IPS-11a (cell line): ENCODE results near the gene PRG3.

Experiments
- H3K4me3 ChIP-seq: one replicate; pipeline ENCODE4 v1.5.1; 2013; ENCODE audit warnings: low read depth, low read length, control low read depth

The PRG3 gene

DNA sequence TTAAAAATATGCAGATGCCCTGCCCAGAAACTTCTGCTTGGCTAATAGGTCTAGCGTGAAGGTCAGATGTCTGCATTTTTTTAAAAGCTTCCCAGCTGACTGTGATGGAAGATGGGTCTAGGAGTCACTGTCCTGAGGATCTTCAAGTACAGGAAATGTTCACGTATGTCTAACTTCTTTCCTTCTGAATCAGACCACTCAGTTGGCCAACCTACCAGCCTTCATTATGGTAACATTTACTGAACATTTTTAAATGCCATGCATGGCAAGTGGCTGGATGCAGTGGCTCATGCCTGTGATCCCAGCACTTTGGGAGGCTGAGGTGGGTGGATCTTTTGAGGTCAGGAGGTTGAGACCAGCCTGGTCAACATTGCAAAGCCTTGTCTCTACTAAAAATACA is 10.6 kb upstream of the PRG3 start:
- no peak overlapping the region for H3K4me3 ChIP-seq

DNA sequence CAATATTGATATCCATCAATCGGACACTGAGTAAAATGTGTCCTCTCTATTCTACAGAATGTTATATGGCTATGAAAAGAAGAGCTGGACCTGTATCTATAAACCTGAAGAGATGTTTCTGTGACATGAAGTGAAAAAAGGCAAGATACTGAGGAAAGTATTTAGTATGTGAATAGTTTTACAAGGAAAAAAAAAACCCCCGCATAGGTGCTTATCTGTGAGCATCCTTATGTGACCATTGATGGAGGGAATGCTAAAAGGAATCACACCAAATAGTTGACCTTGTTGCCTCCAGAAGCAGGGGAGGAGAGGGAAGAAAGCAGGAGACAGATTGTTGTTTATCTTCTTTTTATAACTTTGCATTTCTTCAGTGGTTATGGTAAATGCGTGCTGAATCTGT is 10.2 kb upstream of the PRG3 start:
- no peak overlapping the region for H3K4me3 ChIP-seq

DNA sequence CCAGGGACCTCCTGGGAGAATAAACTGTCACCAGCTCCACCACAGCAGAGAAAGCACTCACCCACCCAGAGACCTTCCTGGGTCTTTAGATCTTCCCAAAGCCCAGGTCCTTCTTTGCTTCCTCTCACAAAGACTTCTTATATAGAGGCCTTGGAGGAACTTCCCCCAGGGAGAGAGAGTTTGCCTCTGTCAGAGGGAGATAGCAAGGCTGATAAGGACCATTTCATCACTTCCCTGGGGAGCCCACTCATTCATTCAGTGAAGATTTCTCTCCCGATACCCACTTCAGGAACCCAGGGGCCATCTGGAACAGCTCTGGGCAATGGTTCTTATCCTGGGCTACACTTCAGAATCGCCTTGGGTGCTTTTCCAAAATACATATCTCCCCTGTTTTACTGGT is 9.6 kb upstream of the PRG3 start, which contains the start of gene PRG2:
Gene PRG2 (minus strand): TSS at position 116 of the 400 bp plus-strand sequence. CDS start 706 bp downstream, outside the sequence.
- no peak within 1 kb of the TSS for H3K4me3 ChIP-seq

DNA sequence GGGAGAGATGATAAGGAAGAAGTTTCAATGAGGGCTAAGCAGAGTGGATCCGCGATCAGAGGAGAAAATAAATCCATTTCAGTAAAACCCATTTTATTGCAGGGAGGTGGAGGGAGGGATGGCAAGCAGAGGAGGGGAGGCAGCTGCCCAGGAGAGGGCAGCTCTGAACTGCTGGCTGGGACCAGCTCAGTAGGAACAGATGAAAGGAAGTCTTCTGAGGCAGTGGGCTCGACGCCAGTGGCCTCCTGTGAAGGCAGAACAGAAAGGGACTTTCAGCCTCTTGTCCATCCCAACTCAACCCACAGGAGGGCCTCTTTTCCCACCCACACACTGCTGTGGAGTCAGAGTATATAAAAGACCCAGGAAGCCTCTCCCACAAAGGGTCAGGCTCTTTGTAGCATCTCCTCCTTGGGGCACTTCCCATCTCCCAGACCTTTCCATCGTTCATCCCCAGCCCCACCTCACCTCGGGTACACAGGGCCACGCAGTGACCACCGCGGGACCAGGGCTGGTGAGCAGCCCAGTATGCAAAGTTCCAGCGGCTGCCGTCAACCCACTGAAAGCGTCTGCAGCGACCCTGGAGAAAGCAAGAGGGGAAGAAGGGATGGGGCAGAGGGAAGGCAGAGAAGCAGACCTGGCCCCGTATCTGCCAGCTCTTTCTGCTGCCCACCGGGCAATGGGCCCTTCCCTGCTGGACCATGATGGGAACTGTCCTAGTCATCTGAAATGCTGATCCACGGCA is 6.5 kb upstream of the PRG3 start:
- H3K4me3 ChIP-seq: no peak overlapping the region

DNA sequence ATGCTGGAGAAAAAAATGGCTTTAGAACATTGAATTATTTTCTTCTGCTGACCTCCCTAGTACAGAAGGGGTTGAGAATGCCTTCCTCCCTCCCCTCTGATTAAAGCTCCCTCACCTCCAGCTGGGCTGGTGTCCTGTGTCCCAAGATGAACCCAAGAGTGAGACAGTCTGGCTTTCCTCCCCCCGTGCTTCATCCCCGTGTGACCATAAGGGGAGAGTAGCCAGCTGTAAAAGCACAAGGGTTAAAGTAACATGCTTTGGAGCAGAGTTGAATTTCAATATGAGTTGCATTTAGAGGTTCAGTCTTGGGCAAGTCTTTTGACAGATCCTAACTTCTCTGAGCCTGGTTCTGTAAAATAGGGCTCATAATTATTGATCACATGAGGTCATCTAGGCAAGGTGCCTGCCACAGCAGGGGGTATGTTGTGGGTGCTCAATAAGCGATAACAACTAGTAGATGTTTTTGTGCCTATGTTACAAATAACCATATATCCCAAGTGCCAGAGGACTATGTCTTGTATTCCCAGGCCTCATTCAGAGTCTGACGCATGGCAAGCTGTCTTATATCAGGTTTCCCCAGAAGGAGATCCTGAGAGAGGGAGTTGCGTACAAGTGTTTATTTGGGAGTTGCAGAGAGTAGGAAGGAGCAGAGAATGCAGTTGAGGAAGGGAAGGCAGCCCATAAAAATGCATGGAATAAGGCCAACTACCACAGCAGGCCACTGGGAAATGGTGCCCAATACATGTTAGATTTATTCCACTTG is 5.4 kb upstream of the PRG3 start:
- H3K4me3 ChIP-seq: no peak overlapping the region

DNA sequence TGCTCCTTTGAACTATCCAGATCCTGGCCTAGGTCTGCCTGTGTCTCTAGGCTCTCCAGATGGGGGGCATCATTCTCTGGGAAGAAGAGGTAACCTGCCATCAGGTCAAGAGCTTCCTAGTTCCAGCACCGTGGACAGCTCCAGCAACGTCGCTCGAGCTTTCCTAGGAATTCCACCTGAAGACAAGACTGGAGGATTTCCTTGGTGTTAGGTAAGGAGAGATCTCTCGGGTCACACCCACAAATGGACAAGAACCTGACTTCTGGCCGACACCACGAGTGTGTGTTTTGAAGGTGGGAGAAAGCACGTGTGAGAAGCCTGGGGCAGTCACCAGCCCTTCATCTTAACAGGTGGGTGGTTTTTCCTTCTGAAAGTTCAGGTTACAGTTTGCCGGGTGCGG is 1.2 kb downstream of the PRG3 start:
- no peak overlapping the region for H3K4me3 ChIP-seq

DNA sequence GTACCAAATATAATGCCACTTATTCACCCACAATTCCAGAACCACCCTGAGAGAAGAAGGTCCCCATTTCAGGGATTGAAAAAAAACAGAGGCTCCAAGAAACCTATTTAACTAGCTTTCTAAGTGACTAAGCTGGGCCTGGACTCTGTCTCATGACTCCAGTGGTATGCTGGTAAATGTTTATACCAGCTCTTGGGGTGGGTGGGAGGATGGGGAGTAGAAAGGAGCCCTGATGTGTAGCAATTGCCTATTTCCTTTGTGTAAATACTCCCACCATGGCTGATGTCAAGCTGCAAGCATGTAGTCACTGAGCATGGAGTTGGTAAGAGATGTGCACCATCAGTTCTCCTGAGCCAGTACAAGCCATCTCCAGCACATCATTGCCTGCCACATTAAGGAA is 2.8 kb downstream of the PRG3 start:
- H3K4me3 ChIP-seq: no peak overlapping the region

DNA sequence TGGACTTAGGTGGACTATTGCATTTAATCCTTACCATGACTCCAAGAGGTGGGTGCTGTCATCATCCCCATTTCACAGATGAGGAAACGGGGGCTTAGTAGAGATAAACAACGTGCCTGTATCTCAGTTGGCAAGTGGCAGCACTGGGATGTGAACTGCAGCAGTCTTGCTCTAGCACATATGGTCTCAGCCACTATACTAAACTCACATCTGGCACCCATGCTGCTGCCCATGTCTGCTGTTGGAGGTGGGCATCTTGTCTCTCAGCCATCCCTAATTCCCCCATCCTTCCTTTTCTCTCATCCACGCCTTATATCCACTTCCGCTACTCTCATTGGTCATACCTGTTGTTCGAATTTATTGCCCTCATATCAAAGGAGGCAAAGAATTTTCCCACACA is 3.8 kb downstream of the PRG3 start:
- H3K4me3 ChIP-seq: no peak overlapping the region

DNA sequence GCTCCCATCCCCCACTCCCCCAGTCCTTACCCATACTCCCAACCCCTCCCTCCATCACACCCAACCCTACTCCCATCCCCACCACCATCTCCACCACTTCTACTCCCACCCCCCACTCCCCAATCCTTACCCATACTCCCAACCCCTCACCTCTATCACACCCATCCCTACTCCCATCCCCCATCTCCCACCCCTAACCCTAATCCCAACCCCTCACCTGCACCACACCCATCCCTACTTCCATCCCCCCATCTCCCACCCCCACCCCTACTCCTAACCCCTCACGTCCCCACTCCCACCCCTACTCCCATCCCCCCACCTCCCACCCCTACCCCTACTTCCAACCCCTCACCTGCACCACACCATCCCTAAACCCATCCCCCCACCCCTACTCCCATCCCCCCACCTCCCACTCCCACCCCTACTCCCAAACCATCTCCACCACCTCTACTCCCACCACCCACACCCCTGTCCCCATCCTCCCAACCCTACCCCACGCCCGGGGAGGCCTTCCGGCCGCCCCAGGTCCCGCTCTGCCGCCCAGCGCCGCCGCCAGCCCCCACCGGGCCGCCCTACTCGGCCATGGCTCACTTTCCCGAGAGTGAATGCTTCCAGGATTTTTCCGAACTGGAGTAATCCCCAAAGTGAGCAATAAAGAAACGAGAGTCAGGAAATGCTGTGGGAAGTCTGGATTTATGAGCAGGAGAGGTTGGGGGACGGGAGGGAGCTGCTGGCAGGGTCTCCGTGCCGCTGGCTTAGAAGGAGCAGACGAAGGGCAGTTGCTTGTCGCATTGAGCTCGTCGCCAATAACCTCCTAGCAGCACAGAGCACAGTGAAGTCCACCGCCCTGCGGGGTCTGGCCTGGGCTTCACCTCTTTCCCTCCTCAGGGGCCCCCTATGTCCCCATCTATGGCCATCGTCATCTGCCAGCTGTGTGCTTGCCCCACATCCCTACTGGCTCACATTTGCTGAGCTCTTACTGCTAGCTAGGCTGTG is 4.6 kb downstream of the PRG3 start:
- H3K4me3 ChIP-seq: no peak overlapping the region

DNA sequence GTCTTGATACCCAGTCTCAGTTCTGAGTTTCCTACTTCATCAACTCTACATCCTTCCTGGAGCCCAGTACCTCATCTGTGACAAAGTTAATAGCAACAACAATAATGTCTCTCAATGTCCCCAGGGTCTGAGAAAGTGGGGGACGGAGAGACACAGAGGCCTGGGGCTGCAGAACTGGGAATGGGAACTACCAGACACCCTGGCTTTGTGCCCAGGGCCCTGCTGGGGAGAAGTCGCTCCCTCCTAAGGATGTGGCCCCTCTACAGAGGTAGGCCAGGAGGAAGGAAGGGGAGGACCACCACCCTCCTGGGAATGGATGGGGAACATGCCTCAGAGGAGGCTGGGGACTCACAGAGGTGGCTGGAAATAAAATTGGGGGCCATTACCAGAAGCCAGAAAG is 5.5 kb downstream of the PRG3 start:
- H3K4me3 ChIP-seq: no peak overlapping the region

DNA sequence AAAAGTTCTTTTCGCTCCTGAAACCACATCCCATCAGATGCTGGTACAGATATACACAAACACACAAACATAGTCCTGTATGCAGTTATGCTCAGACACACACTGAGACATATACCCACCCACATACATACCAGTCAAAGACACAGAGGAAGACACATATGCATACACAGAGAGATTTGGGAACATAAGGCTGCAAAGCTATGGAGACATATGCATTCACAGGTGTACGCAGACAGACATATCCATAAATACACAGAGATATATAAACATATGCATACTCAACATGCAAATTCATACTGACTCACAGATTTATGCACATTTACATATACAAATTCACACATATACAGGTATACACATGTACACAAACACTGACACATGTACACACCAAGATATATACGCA is 6.0 kb downstream of the PRG3 start:
- no peak overlapping the region for H3K4me3 ChIP-seq

DNA sequence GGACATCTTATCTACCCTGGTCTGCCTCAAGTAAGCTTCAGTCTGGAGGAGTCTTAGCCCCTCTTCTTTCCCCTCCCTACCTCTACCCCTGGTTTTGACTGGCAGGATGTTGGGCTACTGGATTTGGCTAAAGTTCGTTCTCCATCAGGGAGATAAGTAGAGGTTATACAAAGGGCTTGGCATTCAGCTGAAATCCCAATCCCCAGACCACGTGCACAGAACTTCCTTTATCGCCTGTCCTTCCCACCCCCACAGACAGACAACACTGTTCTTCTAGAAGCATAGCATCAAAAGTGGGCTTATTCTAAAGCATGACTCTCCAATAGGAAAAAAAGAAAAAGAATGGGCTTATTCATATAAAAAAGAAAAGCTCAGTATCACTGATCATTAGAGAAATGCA is 7.8 kb downstream of the PRG3 start:
- H3K4me3 ChIP-seq: no peak overlapping the region

DNA sequence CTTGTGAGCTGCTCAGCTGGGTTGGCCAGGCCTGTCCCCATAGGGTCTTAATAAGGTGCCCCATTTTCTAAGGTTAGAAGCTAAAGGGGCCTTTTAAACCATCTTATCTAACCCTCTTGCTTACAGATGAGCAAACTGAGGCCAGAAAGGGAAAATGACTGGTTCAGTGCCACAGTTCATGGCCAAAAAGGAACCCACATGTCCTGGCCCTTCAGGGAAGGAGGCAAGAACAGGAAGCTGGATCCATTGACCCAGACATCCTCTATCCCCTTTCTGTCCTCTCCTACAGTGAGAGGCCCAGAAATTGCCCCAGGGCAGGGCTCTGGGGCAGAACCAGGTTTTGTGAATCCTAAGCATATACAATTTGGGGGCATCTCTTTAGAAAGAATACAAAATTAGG is 10.0 kb downstream of the PRG3 start:
- H3K4me3 ChIP-seq: no peak overlapping the region

DNA sequence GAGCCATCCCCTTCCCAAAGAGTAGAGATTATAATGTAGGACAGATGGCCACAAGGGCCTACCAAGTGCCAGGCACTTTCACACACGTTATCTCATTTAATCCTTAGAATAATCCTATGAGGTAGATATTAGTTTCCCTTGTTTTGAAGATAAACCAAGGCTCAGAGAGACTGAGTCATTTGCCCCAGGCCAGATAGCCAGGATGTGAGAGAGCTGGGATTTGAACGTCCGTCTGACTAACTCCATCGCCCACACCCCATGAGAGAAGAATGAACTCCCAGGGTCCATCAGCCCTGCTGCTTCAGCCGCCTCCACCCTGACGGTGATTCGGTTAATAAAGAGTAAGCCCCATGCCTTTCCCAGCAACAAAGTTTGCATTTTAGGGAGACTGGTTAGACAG is 10.7 kb downstream of the PRG3 start:
- no peak overlapping the region for H3K4me3 ChIP-seq

DNA sequence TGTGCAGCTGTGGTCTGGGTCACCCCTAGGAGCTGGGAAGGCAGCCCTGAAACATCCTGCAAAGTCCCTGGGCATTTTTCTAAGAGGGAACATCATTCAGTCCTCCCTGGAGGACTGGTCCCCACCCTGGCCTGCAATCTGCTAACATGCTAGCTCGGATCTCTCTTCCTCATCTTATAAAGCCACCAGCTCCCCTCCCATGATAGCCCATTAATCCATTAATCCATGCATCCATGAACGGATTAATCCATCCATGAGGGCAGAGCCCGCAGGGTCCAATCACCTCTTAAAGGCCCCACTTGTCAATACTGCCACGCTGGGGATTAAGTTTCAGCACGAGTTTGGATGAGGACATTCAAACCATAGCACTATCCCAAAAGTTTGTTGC is 12.1 kb downstream of the PRG3 start:
- H3K4me3 ChIP-seq: no peak overlapping the region

DNA sequence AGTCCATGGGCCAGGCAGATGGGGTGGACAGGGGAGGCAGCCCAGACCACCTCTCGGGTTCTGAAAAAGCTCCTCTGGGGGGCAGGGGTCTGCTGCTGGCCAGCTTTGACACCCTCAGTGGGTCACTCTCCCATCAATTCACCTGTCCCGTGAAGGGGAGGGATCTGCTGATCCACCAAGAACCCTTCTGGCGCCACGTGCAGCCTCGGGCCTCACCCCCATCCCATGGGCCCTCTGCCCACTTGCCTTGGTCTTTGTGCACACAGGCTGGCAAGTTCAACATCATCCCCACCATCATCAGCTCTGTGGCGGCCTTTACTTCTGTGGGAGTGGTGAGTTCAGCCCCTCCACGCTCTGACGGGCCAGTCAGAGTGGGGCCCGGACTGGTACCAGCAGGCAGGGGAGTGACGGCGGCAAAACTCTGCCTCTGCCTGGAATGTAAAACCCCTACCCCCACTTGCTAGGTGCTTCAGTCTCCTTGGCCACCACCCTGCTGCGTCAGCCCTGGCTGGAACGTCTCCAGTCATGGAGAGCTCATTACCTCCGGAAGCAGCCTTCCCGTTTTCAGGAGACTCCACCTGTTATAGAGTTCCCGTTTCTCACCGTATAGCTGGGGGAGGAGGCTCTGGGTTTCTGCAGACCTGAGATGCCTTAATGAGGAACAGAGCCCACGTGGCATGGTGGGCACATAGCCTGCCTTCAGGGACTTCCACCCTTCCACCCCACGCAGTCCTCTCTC is 12.7 kb downstream of the PRG3 start:
- no peak overlapping the region for H3K4me3 ChIP-seq

DNA sequence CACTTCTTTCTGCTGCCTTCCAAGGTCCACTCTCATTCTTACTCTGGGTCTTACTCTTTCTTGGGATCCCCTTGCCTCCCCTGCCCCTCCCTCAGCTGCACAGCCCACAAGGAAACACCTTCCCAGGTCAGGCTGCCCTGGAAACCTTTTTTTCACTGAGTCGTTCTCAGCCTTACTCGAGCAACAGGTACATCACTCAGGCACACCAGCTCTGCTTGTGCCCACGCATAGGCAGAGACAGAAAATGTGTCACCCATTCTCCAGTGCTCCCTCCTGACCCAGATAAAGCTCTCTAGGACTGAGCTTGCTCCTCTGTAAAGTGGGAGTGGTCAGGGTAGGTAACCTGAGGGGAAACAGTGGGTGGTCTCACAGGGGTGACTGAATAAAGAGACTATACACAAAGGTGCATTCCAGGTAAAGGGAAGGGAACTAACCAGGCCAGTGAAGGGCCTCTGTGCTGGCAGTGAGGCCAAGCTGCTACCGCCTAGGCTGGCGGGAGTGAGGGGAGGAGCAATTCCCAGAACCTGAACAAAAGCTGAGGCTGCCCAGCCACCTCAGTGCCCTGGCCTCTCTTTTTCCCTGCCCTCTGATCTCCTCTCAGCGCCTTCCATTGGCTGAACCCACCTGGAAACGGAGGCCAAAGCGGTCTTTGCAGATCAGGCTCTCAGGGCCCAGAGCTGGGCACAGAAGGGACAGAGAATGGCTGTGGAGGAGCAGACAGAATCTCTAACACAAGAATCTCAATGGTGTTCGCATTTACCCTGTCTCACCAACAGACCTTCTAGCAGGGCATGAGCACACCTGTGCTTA is 15.9 kb downstream of the PRG3 start:
- H3K4me3 ChIP-seq: no peak overlapping the region

DNA sequence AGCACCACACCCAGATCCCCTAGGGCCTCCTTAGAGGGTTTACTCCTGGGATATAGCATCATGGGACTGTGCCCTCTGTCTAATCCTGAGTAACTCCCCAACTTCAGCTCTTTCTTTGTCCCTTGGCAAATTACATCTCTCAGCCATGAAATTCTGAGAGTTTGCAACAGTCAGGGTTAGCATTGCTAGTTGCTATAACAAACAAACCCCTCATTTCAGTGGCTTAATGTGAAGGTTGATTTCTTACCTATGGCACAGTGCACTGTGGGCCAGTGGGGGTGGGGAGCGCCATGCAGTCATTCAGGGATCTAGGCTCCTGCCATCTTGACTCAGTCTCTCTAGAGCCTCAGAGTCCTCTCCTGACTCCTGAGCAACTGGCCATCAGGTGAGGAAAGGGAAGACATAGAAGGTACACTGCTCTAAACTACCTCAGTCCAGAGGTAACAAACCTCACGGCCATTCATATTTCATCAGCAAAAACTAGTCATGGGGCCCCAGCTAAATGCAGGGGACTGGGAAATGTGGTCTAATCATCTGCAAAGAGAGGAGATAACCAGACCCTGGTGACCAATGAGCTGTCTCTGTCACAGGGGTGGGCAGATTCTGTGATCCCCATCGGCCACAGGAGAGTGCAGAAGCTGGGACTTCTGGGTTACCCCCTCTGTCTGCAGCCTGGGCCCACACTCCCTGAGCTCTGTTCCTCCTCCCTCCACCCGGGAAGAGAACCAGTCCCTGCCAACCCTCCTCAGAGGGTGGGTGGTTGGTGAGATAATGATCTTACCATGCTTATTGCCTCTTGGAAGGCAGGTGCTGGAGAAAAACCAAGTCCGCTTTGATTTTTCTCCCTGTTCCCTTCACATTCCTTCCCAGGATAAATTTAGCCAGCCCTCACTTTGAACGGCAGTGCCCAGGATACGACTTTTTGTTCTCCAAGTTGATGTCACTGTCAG is 17.5 kb downstream of the PRG3 start:
- no peak overlapping the region for H3K4me3 ChIP-seq

DNA sequence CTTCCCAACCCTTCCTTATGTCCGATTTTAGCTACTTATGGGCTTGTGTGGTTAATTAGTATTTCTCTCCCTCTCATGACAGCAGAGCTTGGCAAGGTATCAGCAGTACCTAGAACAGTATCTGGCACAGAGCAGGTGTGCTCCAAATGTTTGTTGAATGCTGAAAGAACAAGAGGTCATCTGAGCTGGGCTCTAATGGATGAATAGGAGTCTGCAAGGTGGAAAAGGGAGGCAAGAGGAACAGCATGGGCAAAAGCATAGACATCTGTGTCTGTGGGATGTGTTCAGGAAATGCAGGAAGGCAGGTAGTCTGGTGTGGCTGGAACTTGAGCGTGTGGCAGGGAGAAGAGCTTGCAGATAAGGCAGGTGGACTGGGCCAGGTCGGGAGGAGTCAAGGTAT is 19.0 kb downstream of the PRG3 start:
- no peak overlapping the region for H3K4me3 ChIP-seq
